OCI-LY1 (cell line): ENCODE measurements around the gene TCERG1L.

Source experiments
- EZH2 ChIP-seq: fragments of 200-600 bp; sonication (generic), shearing (Covaris generic); IDR thresholded peaks from 2 replicates; pipeline ENCODE4 v1.8.0; 2017; ENCODE audit warnings: borderline replicate concordance, mixed run types, mild to moderate bottlenecking, antibody characterized with exemption, low read length, moderate library complexity, mixed read lengths
- TF ChIP-seq, protein P1 (sequence below): fragments of 200-600 bp; sonication (generic), shearing (Covaris generic); IDR thresholded peaks from 2 replicates; pipeline ENCODE4 v1.5.1; 2017; ENCODE audit warnings: mild to moderate bottlenecking, antibody characterized with exemption, low read length, moderate library complexity, mixed read lengths

DNA sequence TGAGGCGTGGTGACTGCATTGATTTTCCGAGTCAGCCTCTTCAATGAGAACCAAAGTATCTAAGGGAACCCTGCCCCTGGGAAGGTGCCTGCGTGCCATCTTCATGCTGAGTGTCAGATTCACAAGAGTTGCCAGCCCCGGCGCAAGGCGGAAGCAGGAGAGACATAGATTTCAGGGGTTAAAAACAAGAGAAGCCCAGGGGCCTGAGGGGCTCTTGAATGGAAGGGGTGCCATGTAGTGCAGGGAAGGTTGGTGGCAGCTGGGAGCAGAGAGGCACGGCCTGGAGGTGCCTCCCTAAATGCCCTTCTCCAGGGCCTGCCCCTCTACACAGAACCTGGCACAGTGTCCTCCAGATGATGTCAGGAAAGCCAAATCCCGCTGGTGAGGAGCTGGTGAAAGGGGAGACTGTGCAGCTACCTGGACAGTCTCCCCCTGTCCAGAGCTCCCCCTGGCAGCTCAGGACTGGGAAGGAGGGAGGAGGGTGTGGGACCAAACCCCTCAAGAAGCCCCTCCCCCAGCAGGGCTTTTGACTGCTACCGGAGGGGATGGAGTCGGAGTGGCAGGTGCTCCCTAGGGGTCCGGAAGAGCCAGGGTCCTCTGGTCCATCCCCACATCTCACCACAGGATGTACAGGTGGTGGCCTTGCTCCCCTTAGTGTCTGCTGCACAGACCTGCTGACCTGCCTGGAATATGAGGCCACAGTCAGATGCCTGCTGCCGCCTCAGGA lies 137.9 kb downstream of the TCERG1L start:
- TF ChIP-seq, protein P1, sequence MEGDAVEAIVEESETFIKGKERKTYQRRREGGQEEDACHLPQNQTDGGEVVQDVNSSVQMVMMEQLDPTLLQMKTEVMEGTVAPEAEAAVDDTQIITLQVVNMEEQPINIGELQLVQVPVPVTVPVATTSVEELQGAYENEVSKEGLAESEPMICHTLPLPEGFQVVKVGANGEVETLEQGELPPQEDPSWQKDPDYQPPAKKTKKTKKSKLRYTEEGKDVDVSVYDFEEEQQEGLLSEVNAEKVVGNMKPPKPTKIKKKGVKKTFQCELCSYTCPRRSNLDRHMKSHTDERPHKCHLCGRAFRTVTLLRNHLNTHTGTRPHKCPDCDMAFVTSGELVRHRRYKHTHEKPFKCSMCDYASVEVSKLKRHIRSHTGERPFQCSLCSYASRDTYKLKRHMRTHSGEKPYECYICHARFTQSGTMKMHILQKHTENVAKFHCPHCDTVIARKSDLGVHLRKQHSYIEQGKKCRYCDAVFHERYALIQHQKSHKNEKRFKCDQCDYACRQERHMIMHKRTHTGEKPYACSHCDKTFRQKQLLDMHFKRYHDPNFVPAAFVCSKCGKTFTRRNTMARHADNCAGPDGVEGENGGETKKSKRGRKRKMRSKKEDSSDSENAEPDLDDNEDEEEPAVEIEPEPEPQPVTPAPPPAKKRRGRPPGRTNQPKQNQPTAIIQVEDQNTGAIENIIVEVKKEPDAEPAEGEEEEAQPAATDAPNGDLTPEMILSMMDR: no peak
- no peak for TF ChIP-seq EZH2
